HL-60 (cell line): ENCODE results near the gene SPATA31E1.
"Not testable (repeated sequence)": the region's sequence is repeated elsewhere in the genome, so short reads cannot be mapped to it uniquely, and the experiment has no call there.

Experiments used
- DNase-seq, 2 experiments: peaks; one replicate each; pipeline ENCODE4 v3.0.0-alpha.2; 2010 to 2020; ENCODE audit warnings: low read depth in 1 of 2, low spot score in 1 of 2
- H3K27ac ChIP-seq: fragments of 250-450 bp; sonication (Bioruptor Pico); replicated peaks from 2 replicates; pipeline ENCODE4 v1.5.1; 2020; ENCODE audit warnings: mild to moderate bottlenecking, moderate library complexity
- H3K27me3 ChIP-seq: fragments of 250-450 bp; sonication (Bioruptor Pico); 2 replicates; pipeline ENCODE4 v1.5.1; 2021; ENCODE audit warnings: mild to moderate bottlenecking, moderate library complexity; ENCODE audit not compliant: insufficient read depth, poor library complexity, severe bottlenecking
- H3K4me3 ChIP-seq: replicated peaks from 2 replicates; pipeline ENCODE4 v1.5.1; 2011; ENCODE audit warnings: mild to moderate bottlenecking, control low read depth, low read length; ENCODE audit not compliant: insufficient read depth
- CTCF ChIP-seq: IDR thresholded peaks from one replicate; pipeline ENCODE4 v1.5.1; 2011; ENCODE audit warnings: low read length, control low read depth, inconsistent platforms; ENCODE audit not compliant: insufficient read depth
- GABPA ChIP-seq: IDR thresholded peaks from 2 replicates; pipeline ENCODE4 v1.6.1; 2012; ENCODE audit warnings: low read depth
- POLR2AphosphoS5 ChIP-seq: IDR thresholded peaks from 2 replicates; pipeline ENCODE4 v1.6.1; 2012; ENCODE audit warnings: low read depth
- REST ChIP-seq: IDR thresholded peaks from 2 replicates; pipeline ENCODE4 v1.6.1; 2012; ENCODE audit warnings: low read depth; ENCODE audit not compliant: insufficient replicate concordance
- SPI1 ChIP-seq: IDR thresholded peaks from 2 replicates; pipeline ENCODE4 v1.6.1; 2012; ENCODE audit warnings: low read depth, mild to moderate bottlenecking, borderline replicate concordance

Gene SPATA31E1

GRCh38 chr9:87842878-87843585 lies 39.6 kb upstream of the SPATA31E1 start:
- no peaks in the 10 kb centered on the region for H3K27me3 ChIP-seq
- no peak for DNase-seq
- no peak overlapping the region for H3K27ac ChIP-seq
- TF ChIP-seq SPI1 = no peak
- TF ChIP-seq POLR2AphosphoS5 = no peak
- TF ChIP-seq REST = no peak
- H3K4me3 ChIP-seq = no peak overlapping the region

- no peak for DNase-seq
- Histone ChIP-seq H3K4me3 (no peak overlapping the region), H3K27me3 (no peaks in the 10 kb centered on the region), H3K27ac (no peak overlapping the region)
- TF ChIP-seq REST (no peak), SPI1 (no peak)
Measured at GRCh38 chr9:87844506-87844905, 38.2 kb upstream of the SPATA31E1 start.

- not testable (repeated sequence) for DNase-seq, H3K27ac ChIP-seq, H3K27me3 ChIP-seq, H3K4me3 ChIP-seq
Measured at GRCh38 chr9:87847817-87848216, 34.9 kb upstream of the SPATA31E1 start.

- H3K27ac ChIP-seq = no peak overlapping the region
- DNase-seq = no peak
- TF ChIP-seq SPI1 = no peak
- no peak for TF ChIP-seq REST
- no peak for TF ChIP-seq POLR2AphosphoS5
- no peak for TF ChIP-seq CTCF
- TF ChIP-seq GABPA = no peak
Measured at GRCh38 chr9:87849144-87849758, 33.4 kb upstream of the SPATA31E1 start.

More at GRCh38 chr9:87849144-87849758, 33.4 kb upstream of the SPATA31E1 start:
- Histone ChIP-seq H3K27me3 (no peaks in the 10 kb centered on the region), H3K4me3 (no peak overlapping the region)
